GM19397 (cell line): Measurements from ENCODE around the gene CHL1.

Source experiments
- ATAC-seq: cut with Tn5 transposase; IDR thresholded peaks from one replicate; pipeline ENCODE4 v1.9.1; 2021; ENCODE audit warnings: mild to moderate bottlenecking, moderate library complexity; ENCODE audit not compliant: unreplicated experiment

Gene CHL1

DNA sequence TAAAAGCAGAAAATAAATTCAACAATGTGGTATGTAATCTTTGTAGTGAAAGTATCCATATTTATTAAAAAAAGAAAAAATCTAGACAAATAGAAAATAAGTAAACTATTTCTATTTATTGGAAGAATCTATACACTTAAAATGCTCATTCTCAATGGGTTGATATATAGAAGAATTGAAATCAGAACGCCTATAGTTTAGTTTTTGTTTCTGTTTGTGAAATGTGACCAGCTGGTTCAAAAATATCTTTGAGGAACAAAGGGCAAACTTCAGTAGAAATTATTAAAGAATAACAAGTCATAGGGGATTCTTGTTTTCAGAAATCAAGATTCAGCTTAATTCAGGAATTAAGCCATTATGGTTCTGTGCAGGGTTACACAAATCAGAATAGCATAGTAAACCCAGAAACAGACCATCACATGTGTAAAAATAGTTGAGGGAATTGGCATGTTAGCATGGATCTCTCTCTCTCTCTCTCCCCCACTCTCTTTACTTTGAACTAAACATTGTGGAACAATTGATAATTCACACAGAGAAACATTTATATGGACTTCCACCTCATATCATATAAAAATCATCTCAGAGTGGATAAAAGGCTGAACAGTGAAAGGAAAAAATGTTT is 134.0 kb downstream of the CHL1 start:
- ATAC-seq, result no peak

DNA sequence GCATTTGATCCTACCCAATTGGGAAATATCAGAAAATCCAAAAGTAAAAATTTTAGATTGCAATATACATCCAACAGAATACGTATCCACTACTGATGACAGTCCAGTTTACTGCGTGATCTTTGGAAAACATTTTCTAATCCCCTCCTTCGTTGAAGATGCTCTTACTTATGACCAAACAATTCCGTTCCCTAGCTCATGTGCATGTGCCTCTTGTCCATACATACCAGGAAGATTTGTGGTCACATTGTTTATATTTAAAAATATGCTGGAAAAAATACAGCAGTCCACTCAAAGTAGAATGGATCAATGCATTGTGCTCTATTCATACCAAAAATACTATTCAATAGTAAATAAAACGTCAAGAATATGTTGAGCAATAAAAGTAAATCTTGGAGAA is 135.3 kb downstream of the CHL1 start:
- ATAC-seq, result no peak

DNA sequence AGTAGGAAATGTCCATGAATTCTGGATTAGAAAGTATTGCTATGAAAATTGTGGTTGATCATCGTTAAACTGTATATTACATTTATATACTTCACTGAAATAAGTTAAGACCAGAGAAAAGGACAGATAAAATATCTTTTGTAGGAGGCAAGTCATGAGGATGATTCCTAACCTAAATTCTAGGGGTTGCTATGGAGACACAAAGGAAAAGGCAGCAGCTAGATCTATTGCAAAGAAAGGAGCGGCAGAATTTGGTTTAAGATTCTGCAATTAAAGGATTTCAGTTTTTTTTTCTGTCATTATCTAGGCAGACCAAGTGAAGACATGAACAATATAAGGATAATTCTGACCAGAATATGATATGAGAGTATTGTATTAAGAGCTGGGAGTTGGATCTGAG is 136.1 kb downstream of the CHL1 start:
- ATAC-seq, result no peak

DNA sequence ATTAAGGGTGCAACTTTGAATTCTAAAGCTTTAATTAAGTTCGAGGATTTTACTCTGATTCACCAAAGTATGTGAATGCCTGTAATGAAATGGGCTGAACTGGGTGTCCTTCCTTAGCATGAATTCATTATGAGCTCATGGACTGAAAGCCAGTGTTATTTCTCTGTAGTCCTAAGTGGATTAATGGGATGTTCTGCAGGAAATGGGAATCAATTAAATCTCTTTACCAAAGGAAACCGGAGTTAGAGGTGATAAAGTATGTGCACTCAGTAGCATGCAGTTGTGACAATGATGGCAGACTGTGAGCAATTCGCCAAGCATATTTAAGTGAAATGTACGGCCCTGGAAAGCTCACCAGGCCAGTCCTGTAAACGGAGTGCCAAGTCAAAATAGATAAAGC is 138.7 kb downstream of the CHL1 start:
- no peak for ATAC-seq

DNA sequence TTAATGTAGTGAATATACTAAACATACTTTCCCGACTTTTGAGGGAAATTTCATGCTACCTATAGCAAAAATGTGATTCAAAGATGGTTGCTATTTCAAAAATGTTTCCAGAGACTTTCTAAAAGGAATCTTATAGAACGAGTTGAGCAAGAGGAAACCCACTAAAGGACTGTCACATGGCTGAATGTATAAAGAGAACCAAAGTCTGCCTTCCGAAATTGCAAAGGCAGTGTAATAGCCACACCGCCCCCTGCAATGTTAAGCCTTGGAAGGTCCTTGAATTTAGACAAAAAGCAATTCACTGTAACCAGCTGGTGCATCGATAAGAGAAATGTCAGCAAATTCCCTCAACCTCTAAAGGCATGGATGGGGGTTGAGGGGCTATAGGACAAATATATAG is 142.8 kb downstream of the CHL1 start:
- ATAC-seq, result no peak

DNA sequence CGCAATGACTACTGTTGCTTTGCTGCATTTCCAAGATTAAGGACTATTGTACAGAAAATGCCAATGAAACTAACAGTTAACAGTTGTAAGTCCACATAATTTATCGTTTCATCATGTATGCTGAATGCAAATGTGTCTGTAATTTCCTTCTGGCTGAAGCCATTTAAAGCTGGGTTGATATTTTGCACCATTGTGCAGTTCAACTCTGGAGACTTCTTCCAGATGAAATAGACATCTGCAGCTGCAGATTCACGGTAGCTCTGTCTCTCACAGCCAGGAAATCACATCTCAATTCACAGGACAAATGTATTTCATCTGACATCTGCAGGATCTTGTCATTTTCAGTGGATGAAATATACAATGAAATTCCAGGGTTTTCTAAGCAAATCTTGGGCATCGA is 145.4 kb downstream of the CHL1 start:
- ATAC-seq, result no peak

DNA sequence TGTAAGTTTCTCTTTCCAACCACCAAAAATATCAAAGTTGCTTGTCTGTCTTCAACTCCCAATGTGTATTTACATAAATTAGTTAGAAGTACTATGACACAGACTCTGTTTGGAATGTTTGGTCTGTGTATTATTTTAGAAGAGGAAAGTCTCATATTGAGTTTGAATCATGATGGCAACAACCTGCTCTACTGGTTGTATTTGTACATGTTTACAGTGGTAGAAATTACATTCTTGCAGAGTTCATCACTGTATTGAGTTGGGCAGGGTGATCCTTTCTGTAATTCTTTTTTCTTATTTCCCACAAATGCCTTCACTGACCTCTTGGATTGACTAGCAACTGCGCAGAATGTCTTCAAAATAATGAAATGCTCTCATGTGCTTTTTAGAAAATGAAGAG is 149.6 kb downstream of the CHL1 start:
- ATAC-seq, result no peak

DNA sequence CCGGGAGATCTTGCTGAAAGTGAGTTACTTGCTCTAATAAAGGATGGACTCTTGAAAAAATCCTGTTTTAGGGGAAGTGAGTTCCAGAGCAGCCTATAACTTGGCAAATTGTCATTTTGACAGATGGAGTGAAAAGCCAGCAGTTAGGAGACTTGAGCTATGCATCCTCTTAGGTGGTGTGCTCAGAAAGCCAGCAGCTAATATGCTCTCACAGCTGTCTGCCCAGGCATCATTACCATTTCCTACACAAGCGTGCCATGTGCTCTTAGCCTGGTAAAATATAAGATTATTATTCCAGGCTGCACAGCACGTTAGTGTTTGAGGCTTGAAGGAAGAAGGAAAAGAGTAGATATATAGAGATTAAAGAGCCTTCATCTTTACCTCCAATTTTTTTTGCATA is 151.0 kb downstream of the CHL1 start:
- ATAC-seq, result no peak

DNA sequence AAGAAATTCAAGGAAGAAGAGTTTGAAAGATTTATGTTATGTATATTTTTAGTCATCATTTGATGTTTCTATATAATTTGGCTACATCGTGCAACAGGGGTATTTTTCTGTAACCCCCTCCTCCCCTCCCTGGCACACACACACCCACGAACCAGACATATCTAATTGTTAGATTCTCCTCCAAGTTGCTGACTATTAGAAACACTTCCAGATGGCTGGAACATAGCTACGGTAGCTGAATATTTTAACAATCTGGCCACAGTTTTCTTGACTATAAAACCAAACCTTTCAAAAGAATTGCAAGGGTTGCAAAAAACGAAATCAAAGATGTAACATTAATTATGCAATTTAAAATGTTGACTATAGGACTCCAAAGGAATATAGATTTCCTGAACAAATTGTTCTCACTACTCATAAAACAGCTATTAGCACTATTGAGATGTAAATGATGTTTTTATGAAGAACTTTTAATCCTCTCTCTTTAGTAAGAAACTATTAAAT is 154.4 kb downstream of the CHL1 start:
- ATAC-seq, result no peak

DNA sequence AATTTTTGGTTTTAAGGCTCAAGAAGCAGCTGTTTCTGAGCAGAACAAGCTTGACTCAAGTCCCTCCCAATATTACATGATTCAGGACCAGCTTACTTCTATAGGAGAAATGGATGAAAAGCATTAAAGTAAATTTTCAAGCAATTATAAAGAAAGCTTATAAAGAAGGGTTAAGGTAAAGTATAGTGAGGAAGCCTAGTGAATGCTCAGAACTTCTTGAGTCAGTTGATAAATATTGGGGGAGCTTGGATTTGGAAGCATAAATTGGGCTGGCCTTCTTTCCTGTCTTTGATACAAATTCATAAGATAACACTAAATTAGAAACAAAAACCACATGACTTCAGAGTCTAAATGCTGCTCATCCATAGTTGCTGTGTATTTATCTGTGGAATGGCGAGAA is 156.0 kb downstream of the CHL1 start:
- ATAC-seq, result no peak

DNA sequence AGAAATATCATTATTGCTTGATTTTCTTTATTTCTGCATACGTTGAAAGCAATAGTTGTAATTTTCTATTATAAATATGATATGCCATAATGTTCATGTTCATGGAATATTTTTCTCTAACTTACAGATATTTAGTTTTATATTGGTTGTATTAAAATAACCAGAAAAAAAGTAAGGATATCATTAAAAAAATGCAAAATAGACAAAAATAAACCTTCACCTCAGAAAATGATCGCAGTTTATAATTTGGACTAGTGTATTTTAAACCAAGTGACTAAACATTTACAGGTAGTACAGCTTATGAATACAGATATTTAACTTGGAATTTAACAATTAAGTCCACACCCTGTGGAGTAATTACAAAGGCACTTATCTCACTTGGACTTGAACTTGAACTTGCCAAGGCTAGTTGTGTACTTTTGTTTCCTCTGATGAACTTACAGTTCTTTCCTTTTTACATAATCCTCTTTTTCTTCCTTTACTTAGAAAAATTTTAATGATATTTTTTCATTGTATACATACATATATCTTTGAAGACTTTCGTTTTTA is 156.7 kb downstream of the CHL1 start:
- ATAC-seq, result no peak

DNA sequence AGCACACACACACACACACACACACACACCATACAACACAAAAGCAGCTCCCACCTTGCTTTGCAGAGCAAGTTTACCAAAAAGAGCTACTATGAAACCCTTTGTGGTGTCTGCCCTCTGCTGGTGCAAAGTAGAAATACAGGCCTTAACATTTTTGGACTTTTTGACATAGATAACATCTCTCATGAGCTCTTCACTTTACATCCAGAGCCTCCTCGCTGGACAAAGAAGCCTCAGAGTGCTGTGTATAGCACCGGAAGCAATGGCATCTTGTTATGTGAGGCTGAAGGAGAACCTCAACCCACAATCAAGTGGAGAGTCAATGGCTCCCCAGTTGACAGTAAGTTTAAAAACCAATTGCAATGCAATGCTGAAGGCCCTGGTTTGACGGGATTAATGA is 157.9 kb downstream of the CHL1 start:
- ATAC-seq, result peak; percentile 55

DNA sequence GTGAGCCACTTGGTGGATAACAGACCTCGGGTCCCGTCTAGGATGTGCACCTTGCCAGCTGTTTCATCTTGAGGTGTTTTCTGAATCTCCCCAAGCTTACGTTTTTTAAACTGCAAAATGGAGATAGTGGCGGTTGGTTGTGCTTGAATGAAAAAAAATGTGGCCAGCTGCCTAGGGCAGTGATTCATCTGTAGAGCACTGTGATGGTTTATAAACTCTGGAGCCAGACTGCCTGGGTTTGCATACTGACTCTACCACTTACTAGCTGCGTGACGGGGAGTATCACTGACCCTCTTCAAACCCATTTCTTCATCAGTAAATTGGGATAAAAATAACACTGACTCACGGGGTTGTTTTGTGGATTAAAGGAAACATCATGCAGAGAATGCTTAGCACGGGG is 159.1 kb downstream of the CHL1 start:
- peak; percentile 57 for ATAC-seq

DNA sequence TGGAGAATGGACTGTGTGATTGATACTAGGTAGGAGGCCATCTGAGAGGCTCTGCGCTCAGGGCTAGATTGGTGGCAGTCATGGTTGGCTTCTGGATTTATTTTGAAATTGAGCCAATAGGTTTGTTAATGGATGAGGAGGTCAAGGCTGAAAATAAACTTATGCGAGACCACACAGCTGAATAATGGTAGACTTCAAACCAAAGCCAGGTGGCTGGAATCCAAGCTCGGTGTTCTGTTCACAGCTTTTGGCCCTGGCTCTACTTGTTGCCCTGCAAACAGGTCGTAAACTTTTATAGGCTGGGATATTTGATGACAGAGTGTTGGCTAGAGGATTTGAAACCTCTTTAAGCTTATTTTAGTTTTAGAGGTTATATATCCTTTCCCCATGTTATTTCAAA is 160.4 kb downstream of the CHL1 start:
- no peak for ATAC-seq

DNA sequence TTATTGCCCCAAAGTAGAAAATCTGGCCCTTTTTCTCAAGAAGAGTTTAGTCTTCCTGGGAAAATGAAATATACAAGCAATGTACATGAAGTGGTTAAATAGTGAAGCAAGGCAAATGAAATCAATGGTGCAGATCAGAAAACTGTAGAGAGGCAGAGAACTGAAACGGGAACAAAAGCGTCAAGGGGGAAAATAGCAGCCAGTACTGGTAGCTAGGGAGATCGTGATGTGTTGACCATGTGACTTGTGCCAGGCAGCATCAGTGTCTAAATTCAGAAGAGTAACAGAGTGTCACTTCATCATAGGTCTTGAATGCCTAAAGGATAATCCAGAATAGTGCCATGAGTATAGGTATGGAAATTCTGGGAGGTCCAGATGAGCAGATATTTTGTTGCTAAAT is 163.1 kb downstream of the CHL1 start:
- ATAC-seq, result peak; percentile 70

DNA sequence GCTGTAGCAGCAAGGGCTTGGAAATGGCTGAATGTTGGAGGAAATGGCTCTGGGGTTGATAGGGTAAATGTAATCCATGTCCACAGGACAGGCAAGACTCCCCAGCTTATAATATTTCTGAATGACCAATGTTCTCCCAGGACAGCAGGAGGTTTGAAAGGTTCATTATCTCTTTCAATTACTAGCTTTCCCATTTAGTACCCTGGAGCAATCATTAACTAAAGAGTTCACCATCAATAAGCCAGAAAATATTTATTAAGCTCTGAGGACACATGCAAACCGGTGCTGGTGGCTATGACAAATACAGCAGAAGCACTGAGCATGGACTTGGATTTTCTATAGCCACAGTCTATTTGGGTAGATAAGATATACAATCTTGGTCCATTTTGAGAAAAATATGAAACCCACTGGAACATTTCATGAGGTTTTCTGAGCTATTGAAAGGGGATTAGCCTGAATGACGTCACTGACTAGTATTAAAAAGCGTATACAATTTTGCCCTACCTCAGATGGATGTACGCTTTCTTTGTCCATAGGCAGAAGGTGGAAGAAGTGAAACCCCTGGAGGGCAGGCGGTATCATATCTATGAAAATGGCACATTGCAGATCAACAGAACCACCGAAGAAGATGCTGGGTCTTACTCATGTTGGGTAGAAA is 166.2 kb downstream of the CHL1 start:
- peak; percentile 25 for ATAC-seq

DNA sequence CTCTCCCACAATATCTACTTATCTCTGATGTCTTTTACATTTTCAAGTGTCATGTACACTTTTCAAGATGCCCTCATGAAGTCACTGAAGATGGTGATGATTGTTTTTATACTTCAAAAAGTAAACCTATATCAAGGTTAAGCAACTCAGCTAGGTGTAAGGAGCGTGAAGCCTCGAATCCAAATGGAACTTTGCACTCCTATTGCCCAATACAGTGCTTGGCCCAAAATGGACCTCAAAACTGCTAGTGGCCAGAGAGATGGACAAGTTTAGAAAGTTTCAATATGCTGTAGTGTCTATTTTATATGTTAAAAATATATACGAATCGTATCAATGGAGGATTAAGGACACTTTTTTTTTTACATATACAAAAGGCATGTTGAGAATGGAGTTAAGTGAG is 167.7 kb downstream of the CHL1 start:
- no peak for ATAC-seq

DNA sequence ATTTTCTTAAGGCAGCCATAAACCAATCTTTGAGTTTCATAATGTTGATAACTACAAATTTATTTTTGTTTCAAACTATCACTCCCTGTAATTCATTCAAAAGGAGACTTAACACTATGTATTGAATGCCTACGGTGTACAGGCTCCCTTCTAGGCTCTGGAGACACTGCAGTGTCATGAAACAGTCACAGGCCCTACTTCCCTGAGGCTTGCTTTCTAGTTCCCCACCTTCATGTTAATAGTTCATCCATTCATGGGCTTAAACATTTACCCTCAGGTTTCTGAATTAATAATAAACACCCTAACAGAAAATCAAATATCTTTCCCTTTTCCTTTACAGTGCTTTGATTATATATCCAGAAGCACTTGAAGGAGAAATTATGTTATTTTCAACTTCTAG is 168.7 kb downstream of the CHL1 start:
- ATAC-seq, result peak; percentile 56

DNA sequence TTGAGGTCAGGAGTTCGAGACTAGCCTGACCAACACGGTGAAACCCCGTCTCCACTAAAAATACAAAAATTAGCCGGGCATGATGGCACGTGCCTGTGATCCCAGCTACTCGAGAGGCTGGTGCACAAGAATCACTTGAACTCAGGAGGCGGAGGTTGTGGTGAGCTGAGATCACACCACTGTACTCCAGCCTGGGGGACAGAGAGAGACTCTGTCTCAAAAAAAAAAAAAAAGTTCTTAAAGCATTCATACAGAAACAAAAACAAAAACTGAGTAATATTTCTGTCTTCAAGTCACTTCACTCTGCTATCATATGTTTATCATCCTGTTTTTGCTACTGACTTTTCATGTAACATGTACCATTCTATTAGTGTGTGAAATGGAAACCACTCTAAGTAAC is 169.7 kb downstream of the CHL1 start:
- ATAC-seq, result peak; percentile 54

DNA sequence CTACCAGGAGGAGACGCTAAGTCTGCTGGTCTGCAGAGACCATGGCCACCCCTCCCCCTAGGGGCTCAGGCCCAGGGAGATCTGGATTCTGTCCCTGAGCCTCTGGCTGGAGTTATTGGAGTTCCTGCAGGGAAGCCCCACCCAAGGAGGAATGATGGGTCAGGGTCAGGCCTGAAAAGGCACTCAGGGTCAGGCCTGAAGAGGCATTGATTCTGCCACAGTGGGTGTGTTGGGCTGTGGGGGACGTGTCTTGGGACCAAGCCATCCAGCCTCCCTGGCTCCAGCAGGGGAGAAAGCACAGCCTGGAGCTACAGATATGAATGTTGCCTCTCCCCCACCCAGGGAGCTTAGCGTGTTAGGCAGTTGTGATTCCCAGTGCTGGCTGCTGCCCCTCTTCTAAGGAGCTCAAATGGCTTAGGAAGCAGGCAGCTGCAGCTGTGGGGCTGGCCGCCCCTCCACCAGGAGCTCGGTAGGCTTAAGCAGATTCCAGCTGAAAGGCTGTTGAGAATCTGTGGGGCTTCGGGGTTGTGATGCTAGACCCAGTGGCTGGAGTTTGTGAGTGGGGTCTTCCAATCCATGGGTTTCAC is 176.7 kb downstream of the CHL1 start:
- no peak for ATAC-seq

DNA sequence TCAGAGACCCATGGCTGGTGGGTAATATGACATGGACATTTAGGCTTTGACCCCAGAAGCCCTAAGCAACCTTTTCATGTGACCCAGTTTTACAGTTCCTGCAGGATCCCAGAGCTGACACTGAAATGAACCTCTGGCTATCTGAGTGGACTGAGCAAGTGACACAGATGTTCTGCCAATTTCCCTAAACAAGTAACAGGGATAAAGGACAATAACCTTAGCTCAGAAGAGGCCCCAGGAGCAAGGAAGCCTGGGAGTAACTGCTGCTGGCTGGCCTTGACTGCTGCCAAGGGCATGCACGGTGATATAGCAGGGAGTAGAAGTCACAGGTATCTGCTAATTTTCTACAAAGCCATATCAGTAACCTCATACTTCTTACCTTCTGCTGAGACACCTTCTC is 177.9 kb downstream of the CHL1 start:
- ATAC-seq, result no peak

DNA sequence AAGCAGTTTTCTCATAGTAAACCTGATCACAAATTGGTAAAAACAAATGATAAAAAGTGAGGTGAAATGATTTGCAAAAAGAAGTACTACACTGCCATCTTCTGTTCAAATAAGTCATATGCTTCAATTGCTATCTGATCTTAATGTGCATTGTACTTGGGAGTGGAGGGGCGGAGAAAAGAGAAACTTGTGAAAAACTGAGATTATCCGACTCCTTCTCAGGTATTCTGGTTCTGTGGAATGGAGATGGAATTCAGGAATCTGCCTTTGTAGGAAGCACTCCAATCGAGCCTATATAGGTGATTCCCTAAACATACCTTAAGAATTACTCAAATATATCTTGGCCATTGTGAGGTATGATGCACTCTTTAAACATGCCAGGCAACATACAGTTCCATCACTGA is 180.6 kb downstream of the CHL1 start:
- no peak for ATAC-seq
